IMR-90 (cell line): ENCODE data around the gene SLC44A5. TPM values are rescaled to one million over a fixed set of nuclear protein-coding genes. Genes with fewer than 3 reads are reported as not detected.

Experiments
- ATAC-seq: fragments of 200-7000 bp; cut with Tn5 transposase; 2 replicates; pipeline ENCODE4 v1.9.1; 2020; ENCODE audit warnings: low read depth, mild to moderate bottlenecking, moderate library complexity
- BruUV-seq: library from RNA; stranded (reverse); fragments of 400-500 nt; replicated peaks from 2 replicates; lab custom pipeline; 2021; lab: Mats Ljungman, UMichigan
- CTCF ChIA-PET: fragments of 300-600 bp; formaldehyde crosslinking; extraction: SDS; loops from one replicate; lab custom pipeline; 2021; ENCODE audit warnings: antibody characterized with exemption; lab: Yijun Ruan, JAX
- POLR2A ChIA-PET: fragments of 300-600 bp; sonication (Branson Sonifier 250); formaldehyde crosslinking; loops from one replicate; lab custom pipeline; 2022; ENCODE audit warnings: antibody characterized with exemption; ENCODE audit not compliant: unreplicated experiment; lab: Charles Lee
- DNase-seq: peaks from one replicate; pipeline ENCODE4 v3.0.0; 2013
- H2AFZ ChIP-seq: replicated peaks from 2 replicates; pipeline ENCODE3; 2013; ENCODE audit warnings: low read length, mild to moderate bottlenecking; ENCODE audit not compliant: poor library complexity
- H2AK5ac ChIP-seq: 2 replicates; pipeline ENCODE4 v1.6.1; 2013; ENCODE audit warnings: low read depth, low read length, inconsistent platforms
- H2AK9ac ChIP-seq: replicated peaks from 2 replicates; pipeline ENCODE3; 2013; ENCODE audit warnings: mild to moderate bottlenecking, low read depth, low read length, moderate library complexity; ENCODE audit not compliant: poor library complexity
- H2BK120ac ChIP-seq: 2 replicates; pipeline ENCODE4 v1.6.1; 2013; ENCODE audit warnings: low read depth, low read length, inconsistent platforms
- H2BK15ac ChIP-seq: 3 replicates; pipeline ENCODE4 v1.6.1; 2013; ENCODE audit warnings: low read depth, low read length, inconsistent platforms
- H2BK20ac ChIP-seq: 2 replicates; pipeline ENCODE4 v1.6.1; 2013; ENCODE audit warnings: low read depth, mild to moderate bottlenecking, inconsistent platforms, low read length, moderate library complexity
- H2BK5ac ChIP-seq: 2 replicates; pipeline ENCODE4 v1.6.1; 2013; ENCODE audit warnings: mild to moderate bottlenecking, low read depth, low read length, inconsistent platforms; ENCODE audit not compliant: poor library complexity, severe bottlenecking
- H3K14ac ChIP-seq: replicated peaks from 2 replicates; pipeline ENCODE4 v1.6.1; 2013; ENCODE audit warnings: low read depth, low read length, inconsistent platforms
- H3K18ac ChIP-seq: 2 replicates; pipeline ENCODE4 v1.6.1; 2013; ENCODE audit warnings: low read depth, low read length, control low read depth
- H3K23ac ChIP-seq: 2 replicates; pipeline ENCODE4 v1.6.1; 2013; ENCODE audit warnings: low read depth, low read length, inconsistent platforms
- H3K27ac ChIP-seq: 2 replicates; pipeline ENCODE4 v1.5.1; 2013; ENCODE audit warnings: mild to moderate bottlenecking, control low read depth, low read length; ENCODE audit not compliant: insufficient read depth
- H3K27me3 ChIP-seq: 2 replicates; pipeline ENCODE4 v1.6.1; 2013; ENCODE audit warnings: low read length; ENCODE audit not compliant: control insufficient read depth, insufficient read depth
- H3K36me3 ChIP-seq: 2 replicates; pipeline ENCODE4 v1.6.1; 2013; ENCODE audit warnings: low read length, mixed read lengths; ENCODE audit not compliant: control insufficient read depth, insufficient read depth
- H3K4ac ChIP-seq: 2 replicates; pipeline ENCODE4 v1.6.1; 2013; ENCODE audit warnings: low read depth, low read length, inconsistent platforms
- H3K4me1 ChIP-seq: 2 replicates; pipeline ENCODE4 v1.6.1; 2013; ENCODE audit warnings: low read length, mixed read lengths; ENCODE audit not compliant: control insufficient read depth, insufficient read depth
- H3K4me2 ChIP-seq: 2 replicates; pipeline ENCODE4 v1.6.1; 2013; ENCODE audit warnings: low read depth, mild to moderate bottlenecking, control low read depth, low read length, moderate library complexity
- H3K4me3 ChIP-seq: 2 replicates; pipeline ENCODE4 v1.5.1; 2013; ENCODE audit warnings: low read depth, mild to moderate bottlenecking, control low read depth, low read length, moderate library complexity; ENCODE audit not compliant: insufficient read depth
- H3K56ac ChIP-seq: 2 replicates; pipeline ENCODE4 v1.6.1; 2013; ENCODE audit warnings: low read length, inconsistent platforms; ENCODE audit not compliant: insufficient read depth; ENCODE audit errors: extremely low read depth
- H3K79me1 ChIP-seq, 2 experiments: 2 replicates each; pipeline ENCODE4 v1.6.1; 2013; ENCODE audit warnings: low read length in 2 of 2, inconsistent platforms in 1 of 2, low read depth in 1 of 2
- H3K9ac ChIP-seq: 2 replicates; pipeline ENCODE4 v1.6.1; 2013; ENCODE audit warnings: low read depth, low read length, control low read depth
- H3K9me1 ChIP-seq: 2 replicates; pipeline ENCODE4 v1.6.1; 2013; ENCODE audit warnings: low read length, inconsistent platforms; ENCODE audit not compliant: insufficient read depth
- H3K9me3 ChIP-seq: 2 replicates; pipeline ENCODE4 v1.6.1; 2013; ENCODE audit warnings: low read length; ENCODE audit not compliant: control insufficient read depth, insufficient read depth
- H4K20me1 ChIP-seq: 2 replicates; pipeline ENCODE4 v1.6.1; 2013; ENCODE audit warnings: low read length, inconsistent platforms; ENCODE audit not compliant: insufficient read depth
- H4K5ac ChIP-seq: 2 replicates; pipeline ENCODE4 v1.6.1; 2013; ENCODE audit warnings: mild to moderate bottlenecking, low read depth, low read length, control low read depth
- H4K8ac ChIP-seq, 2 experiments: 2 replicates each; pipeline ENCODE4 v1.6.1; 2013; ENCODE audit warnings: low read depth in 2 of 2, low read length in 2 of 2, control low read depth in 1 of 2, inconsistent platforms in 1 of 2
- H4K91ac ChIP-seq: 2 replicates; pipeline ENCODE4 v1.6.1; 2013; ENCODE audit warnings: low read depth, low read length, inconsistent platforms; ENCODE audit not compliant: insufficient read depth
- BHLHE40 ChIP-seq: fragments of 150-350 bp; IDR thresholded peaks from 2 replicates; pipeline ENCODE4 v1.6.1; 2016; ENCODE audit warnings: mild to moderate bottlenecking, low read depth, low read length
- CEBPB ChIP-seq: IDR thresholded peaks from 2 replicates; pipeline ENCODE4 v1.6.1; 2012; ENCODE audit warnings: low read depth, low read length, improper control_type of control experiment
- CHD1 ChIP-seq: IDR thresholded peaks from 2 replicates; pipeline ENCODE4 v1.6.1; 2012; ENCODE audit warnings: low read depth, low read length, improper control_type of control experiment
- FOS ChIP-seq: fragments of 150-350 bp; IDR thresholded peaks from 2 replicates; pipeline ENCODE4 v1.6.1; 2016; ENCODE audit warnings: low read depth, low read length
- MAFK ChIP-seq: IDR thresholded peaks from 2 replicates; pipeline ENCODE4 v1.6.1; 2012; ENCODE audit warnings: low read depth, low read length, improper control_type of control experiment
- MAZ ChIP-seq: IDR thresholded peaks from 2 replicates; pipeline ENCODE4 v1.6.1; 2012; ENCODE audit warnings: low read depth, mild to moderate bottlenecking, low read length, improper control_type of control experiment, moderate library complexity, borderline replicate concordance
- MXI1 ChIP-seq: IDR thresholded peaks from 2 replicates; pipeline ENCODE4 v1.6.1; 2012; ENCODE audit warnings: low read depth, mild to moderate bottlenecking, low read length, moderate library complexity, borderline replicate concordance
- POLR2A ChIP-seq: IDR thresholded peaks from 2 replicates; pipeline ENCODE4 v1.6.1; 2012; ENCODE audit warnings: mild to moderate bottlenecking, low read depth, low read length
- RCOR1 ChIP-seq: IDR thresholded peaks from 2 replicates; pipeline ENCODE4 v1.6.1; 2012; ENCODE audit warnings: mild to moderate bottlenecking, low read length, improper control_type of control experiment; ENCODE audit not compliant: insufficient replicate concordance
- RFX5 ChIP-seq: IDR thresholded peaks from 2 replicates; pipeline ENCODE4 v1.8.0; 2012; ENCODE audit warnings: low read depth, mild to moderate bottlenecking, low read length, moderate library complexity
- USF2 ChIP-seq: fragments of 150-350 bp; IDR thresholded peaks from 2 replicates; pipeline ENCODE4 v1.6.1; 2017; ENCODE audit warnings: mild to moderate bottlenecking, antibody characterized with exemption, low read length, low read depth
- WGBS, 2 experiments: methylation state at CpG; one replicate each; pipeline versions ENCODE4 v1.1.5 to v1.1.7; 2013; ENCODE audit warnings: missing lambda C conversion rate in 2 of 2; ENCODE audit not compliant: insufficient read length in 1 of 2; ENCODE audit errors: extremely low coverage in 2 of 2; 5-methylcytosine and 5-hydroxymethylcytosine counted together
- dilution Hi-C: fragments of 300-500 bp; cut with HindIII; formaldehyde crosslinking; loops from one replicate; pipeline ENCODE4 v1.14.3; 2018; ENCODE audit warnings: low sequenced_read_pairs; ENCODE audit not compliant: unreplicated experiment
- in situ Hi-C: fragments of 300-500 bp; cut with MboI; formaldehyde crosslinking; loops from 3 replicates; pipeline ENCODE4 v1.14.3; 2019; ENCODE audit warnings: low sequenced_read_pairs, inconsistent platforms, mixed read lengths
- intact Hi-C: fragments of 100-400 bp; cut with micrococcal nuclease; formaldehyde crosslinking; loops from 2 replicates; pipeline ENCODE4 v1.10.0; 2022
- polyA plus RNA-seq, 3 experiments: library from polyadenylated mRNA; depleted of rRNA; stranded (reverse); fragments of >200 nt; gene quantifications; 2 replicates each; pipeline ENCODE4 v1.2.3, GENCODE V29; 2012; ENCODE audit warnings: low replicate concordance in 1 of 3
- total RNA-seq: library from RNA; depleted of rRNA; stranded (reverse); fragments of >200 nt; gene quantifications from 2 replicates; pipeline ENCODE4 v1.2.3, GENCODE V29; 2012
- TF ChIP-seq, protein P1 (sequence below): conservative IDR thresholded peaks from 2 replicates; pipeline ENCODE4 v1.5.1; 2012; ENCODE audit warnings: mild to moderate bottlenecking, low read depth, low read length, improper control_type of control experiment

Gene SLC44A5
- total and polyA plus RNA-seq, 2 of the 4 experiments (the other 2 are of a cell fraction) = under 0.01 TPM; not detected in 1

DNA sequence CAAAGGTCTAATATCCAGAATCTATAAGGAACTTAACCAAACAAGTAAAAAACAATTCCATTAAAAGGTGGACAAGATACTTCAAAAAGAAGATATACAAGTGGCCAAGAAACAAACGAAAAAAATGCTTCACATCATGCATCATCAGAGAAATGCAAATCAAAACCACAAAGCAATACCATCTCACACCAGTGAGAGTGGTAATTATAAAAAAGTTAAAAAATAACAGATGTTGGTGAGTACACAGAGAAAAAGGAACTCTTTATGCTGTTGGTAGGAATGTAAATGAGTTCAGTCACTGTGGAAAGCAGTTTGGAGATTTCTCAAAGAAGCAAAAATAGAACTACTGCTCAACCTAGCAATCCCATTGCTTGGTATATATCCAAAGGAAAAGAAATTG lies 218.6 kb downstream of the SLC44A5 start:
- Histone ChIP-seq H2AK9ac (no peak overlapping the region), H3K14ac (no peak overlapping the region), H2BK120ac (no peak overlapping the region), H3K79me1 (no peaks in the 10 kb centered on the region), H4K20me1 (no peaks in the 10 kb centered on the region), H3K4me2 (no peak overlapping the region), H4K91ac (no peak overlapping the region), H3K56ac (no peak overlapping the region), H3K9me3 (0 out of 2 replicates have a peak, but pooled peaks cover 2% of the 10 kb centered on the region), H2BK20ac (no peak overlapping the region), H4K8ac (no peak overlapping the region), H3K23ac (no peak overlapping the region), H3K36me3 (no peaks in the 10 kb centered on the region), H3K9ac (no peak overlapping the region), H3K4me1 (no peaks in the 10 kb centered on the region), H2AFZ (no peak overlapping the region), H3K4me3 (no peak overlapping the region), H2BK15ac (no peak overlapping the region), H2AK5ac (no peak overlapping the region), H3K4ac (no peak overlapping the region), H3K27me3 (no peaks in the 10 kb centered on the region), H3K18ac (no peak overlapping the region), H2BK5ac (no peak overlapping the region), H3K27ac (no peak overlapping the region), H4K5ac (no peak overlapping the region), H3K9me1 (no peaks in the 10 kb centered on the region)
- intact Hi-C loops (no loop called here), in situ Hi-C loops (no loop called here), dilution Hi-C loops (no loop called here)
- no peak for ATAC-seq
- no peak for DNase-seq
- WGBS, 2 experiments = no CpG with 5 or more reads among the region's 1 CpG
- POLR2A ChIA-PET = no interaction called here
- TF ChIP-seq MXI1 = no peak
- TF ChIP-seq RFX5 = no peak
- TF ChIP-seq CEBPB = no peak
- TF ChIP-seq MAFK = no peak
- no peak for TF ChIP-seq FOS
- TF ChIP-seq, protein P1, sequence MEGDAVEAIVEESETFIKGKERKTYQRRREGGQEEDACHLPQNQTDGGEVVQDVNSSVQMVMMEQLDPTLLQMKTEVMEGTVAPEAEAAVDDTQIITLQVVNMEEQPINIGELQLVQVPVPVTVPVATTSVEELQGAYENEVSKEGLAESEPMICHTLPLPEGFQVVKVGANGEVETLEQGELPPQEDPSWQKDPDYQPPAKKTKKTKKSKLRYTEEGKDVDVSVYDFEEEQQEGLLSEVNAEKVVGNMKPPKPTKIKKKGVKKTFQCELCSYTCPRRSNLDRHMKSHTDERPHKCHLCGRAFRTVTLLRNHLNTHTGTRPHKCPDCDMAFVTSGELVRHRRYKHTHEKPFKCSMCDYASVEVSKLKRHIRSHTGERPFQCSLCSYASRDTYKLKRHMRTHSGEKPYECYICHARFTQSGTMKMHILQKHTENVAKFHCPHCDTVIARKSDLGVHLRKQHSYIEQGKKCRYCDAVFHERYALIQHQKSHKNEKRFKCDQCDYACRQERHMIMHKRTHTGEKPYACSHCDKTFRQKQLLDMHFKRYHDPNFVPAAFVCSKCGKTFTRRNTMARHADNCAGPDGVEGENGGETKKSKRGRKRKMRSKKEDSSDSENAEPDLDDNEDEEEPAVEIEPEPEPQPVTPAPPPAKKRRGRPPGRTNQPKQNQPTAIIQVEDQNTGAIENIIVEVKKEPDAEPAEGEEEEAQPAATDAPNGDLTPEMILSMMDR = no peak
- no peak for TF ChIP-seq RCOR1
- no peak for TF ChIP-seq CHD1
- no peak for TF ChIP-seq MAZ
- no peak for TF ChIP-seq USF2
- TF ChIP-seq BHLHE40 = no peak
- TF ChIP-seq POLR2A = no peak
- CTCF ChIA-PET = no interaction called here
- no TSS peak for BruUV-seq
